Panc1 (cell line): ENCODE results near the gene CUX1. TPM values are rescaled to one million over a fixed set of nuclear protein-coding genes. Genes with fewer than 3 reads are reported as not detected.
A peak's percentile ranks its signal among the peaks of the same experiment; 100 is the strongest.
"Not testable (repeated sequence)": the region's sequence is repeated elsewhere in the genome, so short reads cannot be mapped to it uniquely, and the experiment has no call there.

Source experiments
- ATAC-seq: fragments of 200-7000 bp; cut with Tn5 transposase; 2 replicates; pipeline ENCODE4 v1.9.1; 2020; ENCODE audit warnings: mild to moderate bottlenecking, moderate library complexity
- BruUV-seq: library from RNA; stranded (reverse); fragments of 400-500 nt; replicated peaks from 2 replicates; lab custom pipeline; 2021; lab: Mats Ljungman, UMichigan
- CTCF ChIA-PET: fragments of 300-600 bp; sonication (Branson Sonifier 250); formaldehyde crosslinking; loops from one replicate; lab custom pipeline; 2022; ENCODE audit warnings: antibody characterized with exemption; lab: Charles Lee
- POLR2A ChIA-PET: fragments of 300-600 bp; sonication (Branson Sonifier 250); formaldehyde crosslinking; loops from one replicate; lab custom pipeline; 2022; ENCODE audit warnings: antibody characterized with exemption; lab: Charles Lee
- DNase-seq: peaks from one replicate; pipeline ENCODE4 v3.0.0-alpha.2; 2010; ENCODE audit warnings: low read depth, low spot score
- H3K27ac ChIP-seq: 2 replicates; pipeline ENCODE4 v1.5.1; 2011; ENCODE audit warnings: mild to moderate bottlenecking, low read length, inconsistent platforms
- H3K27me3 ChIP-seq: fragments of 200-500 bp; sonication (Bioruptor generic); 2 replicates; pipeline ENCODE4 v1.6.0; 2014; ENCODE audit warnings: low read length, inconsistent platforms; ENCODE audit not compliant: control insufficient read depth, insufficient read depth
- H3K36me3 ChIP-seq: fragments of 200-500 bp; sonication (Bioruptor generic); 2 replicates; pipeline ENCODE4 v1.5.1; 2014; ENCODE audit warnings: inconsistent platforms, mild to moderate bottlenecking, low read length, moderate library complexity; ENCODE audit not compliant: control insufficient read depth, insufficient read depth
- H3K4me1 ChIP-seq: 2 replicates; pipeline ENCODE4 v1.5.1; 2011; ENCODE audit warnings: inconsistent platforms, mild to moderate bottlenecking, low read length, moderate library complexity; ENCODE audit not compliant: control insufficient read depth, insufficient read depth
- H3K4me3 ChIP-seq, 2 experiments: 2 replicates each; pipeline ENCODE4 v1.5.1; 2011 to 2012; ENCODE audit warnings: low read depth in 2 of 2, low read length in 2 of 2, mild to moderate bottlenecking in 2 of 2, inconsistent platforms in 1 of 2, moderate library complexity in 1 of 2
- H3K9me3 ChIP-seq: fragments of 200-500 bp; sonication (Bioruptor generic); 2 replicates; pipeline ENCODE4 v1.5.1; 2014; ENCODE audit warnings: low read depth, mild to moderate bottlenecking, inconsistent platforms, low read length, moderate library complexity; ENCODE audit not compliant: control insufficient read depth, insufficient read depth
- POLR2AphosphoS5 ChIP-seq: IDR thresholded peaks from 2 replicates; pipeline ENCODE4 v1.6.1; 2012; ENCODE audit warnings: mild to moderate bottlenecking, low read depth, low read length, moderate library complexity
- REST ChIP-seq, 2 experiments: IDR thresholded peaks; 2 replicates each; pipeline ENCODE4 v1.6.1; 2011 to 2012; ENCODE audit warnings: low read depth in 2 of 2, control low read depth in 1 of 2, low read length in 1 of 2, mild to moderate bottlenecking in 1 of 2, moderate library complexity in 1 of 2; ENCODE audit not compliant: insufficient read depth in 1 of 2
- SIN3A ChIP-seq: IDR thresholded peaks from 2 replicates; pipeline ENCODE4 v1.6.1; 2012; ENCODE audit warnings: low read depth, mild to moderate bottlenecking, low read length, moderate library complexity, borderline replicate concordance; ENCODE audit not compliant: insufficient read depth
- TCF7L2 ChIP-seq: IDR thresholded peaks from 2 replicates; pipeline ENCODE4 v1.6.1; 2011; ENCODE audit warnings: mild to moderate bottlenecking, low read depth, low read length, inconsistent platforms
- in situ Hi-C: cut with HindIII; loops from 2 replicates; pipeline ENCODE4 v1.10.0; 2016; ENCODE audit warnings: low sequenced_read_pairs, low pct_unique_long_range_greater_than_20kb
- intact Hi-C: fragments of 100-400 bp; cut with micrococcal nuclease; formaldehyde crosslinking; loops from one replicate; pipeline ENCODE4 v1.10.0; 2022; ENCODE audit not compliant: unreplicated experiment
- total RNA-seq: library from RNA; stranded (reverse); gene quantifications from one replicate; pipeline ENCODE4 v1.2.1, GENCODE V29; 2021; ENCODE audit not compliant: unreplicated experiment
- TF ChIP-seq, protein P1 (sequence below): fragments of 450-650 bp; IDR thresholded peaks from 2 replicates; pipeline ENCODE4 v1.5.1; 2017; ENCODE audit warnings: mild to moderate bottlenecking

CUX1 gene
- total RNA-seq, 1 experiment from 2014 or later: 50.9 TPM

DNA sequence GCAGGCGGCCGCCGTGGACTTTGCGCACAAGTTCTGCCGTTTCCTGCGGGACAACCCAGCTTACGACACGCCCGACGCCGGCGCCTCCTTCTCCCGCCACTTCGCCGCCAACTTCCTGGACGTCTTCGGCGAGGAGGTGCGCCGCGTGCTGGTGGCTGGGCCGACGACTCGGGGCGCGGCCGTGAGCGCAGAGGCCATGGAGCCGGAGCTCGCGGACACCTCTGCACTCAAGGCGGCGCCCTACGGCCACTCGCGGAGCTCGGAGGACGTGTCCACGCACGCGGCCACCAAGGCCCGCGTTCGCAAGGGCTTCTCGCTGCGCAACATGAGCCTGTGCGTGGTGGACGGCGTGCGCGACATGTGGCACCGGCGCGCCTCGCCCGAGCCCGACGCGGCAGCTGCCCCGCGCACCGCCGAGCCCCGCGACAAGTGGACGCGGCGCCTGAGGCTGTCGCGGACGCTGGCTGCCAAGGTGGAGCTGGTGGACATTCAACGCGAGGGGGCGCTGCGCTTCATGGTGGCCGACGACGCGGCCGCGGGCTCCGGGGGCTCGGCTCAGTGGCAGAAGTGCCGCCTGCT, 483.3 kb downstream of the CUX1 start:
- in situ Hi-C loops (no loop called here), intact Hi-C loops (no loop called here)
- no TSS peak for BruUV-seq
- ChIA-PET CTCF (no interaction called here), POLR2A (no interaction called here)
- ATAC-seq: no peak
- Histone ChIP-seq H3K9me3 (no peaks in the 10 kb centered on the region), H3K27ac (no peak overlapping the region), H3K4me3 (no peak overlapping the region), H3K4me1 (no peaks in the 10 kb centered on the region), H3K36me3 (no peaks in the 10 kb centered on the region), H3K27me3 (no peaks in the 10 kb centered on the region)
- TF ChIP-seq POLR2AphosphoS5 (no peak), REST (IDR thresholded peaks at IDR 0.05; ENCODE audit: insufficient read depth in 1 of 2, low read depth in 2 of 2, low read length in 1 of 2) (no peak), SIN3A (no peak), TCF7L2 (no peak)
- TF ChIP-seq, protein P1, sequence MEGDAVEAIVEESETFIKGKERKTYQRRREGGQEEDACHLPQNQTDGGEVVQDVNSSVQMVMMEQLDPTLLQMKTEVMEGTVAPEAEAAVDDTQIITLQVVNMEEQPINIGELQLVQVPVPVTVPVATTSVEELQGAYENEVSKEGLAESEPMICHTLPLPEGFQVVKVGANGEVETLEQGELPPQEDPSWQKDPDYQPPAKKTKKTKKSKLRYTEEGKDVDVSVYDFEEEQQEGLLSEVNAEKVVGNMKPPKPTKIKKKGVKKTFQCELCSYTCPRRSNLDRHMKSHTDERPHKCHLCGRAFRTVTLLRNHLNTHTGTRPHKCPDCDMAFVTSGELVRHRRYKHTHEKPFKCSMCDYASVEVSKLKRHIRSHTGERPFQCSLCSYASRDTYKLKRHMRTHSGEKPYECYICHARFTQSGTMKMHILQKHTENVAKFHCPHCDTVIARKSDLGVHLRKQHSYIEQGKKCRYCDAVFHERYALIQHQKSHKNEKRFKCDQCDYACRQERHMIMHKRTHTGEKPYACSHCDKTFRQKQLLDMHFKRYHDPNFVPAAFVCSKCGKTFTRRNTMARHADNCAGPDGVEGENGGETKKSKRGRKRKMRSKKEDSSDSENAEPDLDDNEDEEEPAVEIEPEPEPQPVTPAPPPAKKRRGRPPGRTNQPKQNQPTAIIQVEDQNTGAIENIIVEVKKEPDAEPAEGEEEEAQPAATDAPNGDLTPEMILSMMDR: no peak
- no peak for DNase-seq

DNA sequence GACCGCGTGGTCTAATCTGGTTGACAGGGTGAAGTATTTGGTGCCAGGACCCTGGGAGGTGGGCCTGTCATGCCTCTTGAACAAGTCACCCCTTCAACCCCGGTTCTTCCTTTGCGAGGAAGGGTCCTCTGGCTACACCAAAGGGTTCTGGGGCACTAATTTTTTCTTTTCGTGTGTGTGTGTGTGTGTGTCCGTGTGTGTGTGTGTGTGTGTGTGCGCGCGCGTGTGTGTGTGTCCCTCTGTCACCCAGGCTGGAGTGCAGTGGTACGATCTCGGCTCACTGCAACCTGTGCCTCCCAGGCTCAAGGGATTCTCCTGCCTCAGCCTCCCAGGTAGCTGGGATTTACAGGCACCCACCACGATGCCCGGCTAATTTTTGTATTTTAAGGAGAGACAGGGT, 483.9 kb downstream of the CUX1 start:
- not testable (repeated sequence) for BruUV-seq

DNA sequence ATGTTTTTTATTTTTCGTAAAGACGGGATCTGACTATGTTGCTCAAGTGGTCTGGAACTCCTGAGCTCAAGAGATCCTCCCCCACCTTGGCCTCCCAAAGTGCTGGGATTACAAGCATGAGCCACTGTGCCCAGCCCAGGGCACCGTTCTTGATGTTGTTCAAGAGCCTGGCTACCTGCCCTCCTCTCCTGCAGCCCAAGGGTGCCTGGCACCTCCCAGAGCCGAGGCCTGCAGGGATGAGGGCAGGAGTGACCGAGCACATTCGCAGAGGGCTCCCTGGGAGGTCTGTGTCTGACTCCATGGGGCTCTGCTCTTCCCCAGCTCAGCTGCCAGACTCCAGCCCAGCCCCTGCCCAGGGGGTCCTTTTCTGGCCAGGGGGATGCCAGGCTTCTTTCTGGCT, 484.6 kb downstream of the CUX1 start:
- ChIA-PET CTCF (no interaction called here), POLR2A (interaction anchor here (0.5 kb wide), 1 partner anchor 21 kb away, joined by 6 read pairs; no protein-coding TSS in a partner anchor)
- DNase-seq (no peak), ATAC-seq (0 out of 2 replicates have a peak, but pooled peaks have one; percentile 43)
- Histone ChIP-seq H3K9me3 (no peaks in the 10 kb centered on the region), H3K4me3 (no peak overlapping the region), H3K36me3 (no peaks in the 10 kb centered on the region), H3K4me1 (peaks cover 2% of the 10 kb centered on the region; the same call in 1 of the 2 replicates), H3K27me3 (no peaks in the 10 kb centered on the region), H3K27ac (no peak overlapping the region)
- intact Hi-C loops (no loop called here), in situ Hi-C loops (no loop called here)
- no TSS peak for BruUV-seq
- TF ChIP-seq, protein P1: no peak
- no peak for TF ChIP-seq REST (IDR thresholded peaks at IDR 0.05; ENCODE audit: insufficient read depth in 1 of 2, low read depth in 2 of 2, low read length in 1 of 2)

More for the DNA sequence above, 483.9 kb downstream of the CUX1 start:
- H3K4me3 ChIP-seq, H3K4me1 ChIP-seq, H3K27ac ChIP-seq, POLR2A ChIA-PET, DNase-seq, ATAC-seq, H3K36me3 ChIP-seq, intact Hi-C loops, CTCF ChIA-PET, in situ Hi-C loops, H3K27me3 ChIP-seq, H3K9me3 ChIP-seq: not testable (repeated sequence)
